Kidney (tissue), 14 donors: ENCODE data around the gene FAM83G. TPM values are rescaled to one million over a fixed set of nuclear protein-coding genes. Genes with fewer than 3 reads are reported as not detected.

Experiments used
- DNase-seq, 5 donors: peaks; one replicate each; pipeline ENCODE4 v3.0.0-alpha.2; 2013 to 2020
- FAIRE-seq: peaks from 2 replicates; lab custom pipeline; 2012; peaks lifted over from hg19 to GRCh38; lab: Jason Lieb, UNC
- H3K27ac ChIP-seq, 2 donors: one replicate each; pipeline ENCODE4 v1.7.0; 2013; ENCODE audit warnings: low read depth in 2 of 2, low read length in 2 of 2, inconsistent platforms in 1 of 2
- H3K27me3 ChIP-seq: one replicate; pipeline ENCODE4 v1.7.1; 2013; ENCODE audit warnings: low read length, inconsistent platforms; ENCODE audit not compliant: control insufficient read depth, insufficient read depth
- H3K36me3 ChIP-seq, 3 donors: one replicate each; pipeline versions ENCODE4 v1.7.0 to v1.7.1; 2013; ENCODE audit warnings: low read length in 3 of 3, control low read depth in 1 of 3, inconsistent platforms in 1 of 3; ENCODE audit not compliant: insufficient read depth in 3 of 3, control insufficient read depth in 2 of 3
- H3K4me1 ChIP-seq, 3 donors: one replicate each; pipeline versions ENCODE4 v1.7.0 to v1.7.1; 2013; ENCODE audit warnings: low read length in 3 of 3, inconsistent platforms in 1 of 3, low read depth in 1 of 3; ENCODE audit not compliant: control insufficient read depth in 2 of 3, insufficient read depth in 2 of 3
- H3K4me3 ChIP-seq, 3 donors: one replicate each; pipeline versions ENCODE4 v1.7.0 to v1.8.1; 2013; ENCODE audit warnings: low read length in 3 of 3, control low read depth in 1 of 3, inconsistent platforms in 1 of 3
- H3K9ac ChIP-seq, 3 donors: one replicate each; pipeline versions ENCODE4 v1.7.0 to v1.7.1; 2013; ENCODE audit warnings: low read length in 3 of 3, control low read depth in 1 of 3, inconsistent platforms in 1 of 3
- H3K9me3 ChIP-seq, 3 donors: one replicate each; pipeline versions ENCODE4 v1.7.0 to v1.7.1; 2013; ENCODE audit warnings: low read length in 3 of 3, control low read depth in 1 of 3, inconsistent platforms in 1 of 3; ENCODE audit not compliant: control insufficient read depth in 2 of 3, insufficient read depth in 1 of 3
- CTCF ChIP-seq: IDR thresholded peaks from 3 replicates; pipeline ENCODE4 v1.5.1; 2012; ENCODE audit warnings: mild to moderate bottlenecking, moderate library complexity, borderline replicate concordance; ENCODE audit not compliant: insufficient read depth; ENCODE audit errors: extremely low read depth
- intact Hi-C: fragments of 100-400 bp; cut with DNase I; formaldehyde crosslinking; loops from one replicate; pipeline ENCODE4 v1.11.1; 2022
- polyA plus RNA-seq: library from polyadenylated mRNA; stranded (reverse); fragments of 350-450 nt; fragmentation: Illumina TruSeq; extraction: RNeasy Lipid Tissue Mini Kit (QIAGEN cat#74804); gene quantifications from one replicate; pipeline ENCODE4 v1.2.3, GENCODE V29; 2014; ENCODE audit warnings: low read depth, low replicate concordance; ENCODE audit not compliant: insufficient read depth
- total RNA-seq: library from RNA; stranded (reverse); fragmentation: NEBNext Ultra II Directional; extraction: Animal tissue kit (Norgen Biotek cat#: 25700); gene quantifications from one replicate; pipeline ENCODE4 v1.2.1, GENCODE V29; 2021
- donor health status: control.
- donor health status: control.
- donor health status: control.
- donor health status: control.
- donor health status: control.
- donor health status: DM: yes; HTN: yes; CAD: no.
- donor health status: Normal renal cell carcinoma (clear cell type).

The FAM83G gene
- total and polyA plus RNA-seq, 2 donors from 2014 or later: 4.9 to 8.0 TPM

GRCh38 chr17:18981335-18981641 is 23.3 kb downstream of the FAM83G start:
- Histone ChIP-seq H3K4me1 (peaks cover 0 to 11% (median 8%) of the 10 kb centered on the region in 3 donors), H3K4me3 (no peak overlapping the region), H3K9me3 (no peaks in the 10 kb centered on the region), H3K36me3 (no peaks in the 10 kb centered on the region), H3K27ac (peak overlapping the region in 1 of 2 donors; percentile 76), H3K27me3 (no peaks in the 10 kb centered on the region), H3K9ac (no peak overlapping the region)
- intact Hi-C loops: no loop called here
- TF ChIP-seq CTCF: no peak
- DNase-seq: no peak
- FAIRE-seq: no peak

- H3K36me3 ChIP-seq: no peaks in the 10 kb centered on the region
- H3K4me1 ChIP-seq: peaks cover 0 to 11% (median 8%) of the 10 kb centered on the region in 3 donors
- no peak overlapping the region for H3K9ac ChIP-seq
- FAIRE-seq (no peak), DNase-seq (peak in 4 of 5 donors; percentile 83 to 87 (median 86))
- no peaks in the 10 kb centered on the region for H3K27me3 ChIP-seq
- intact Hi-C loops: no loop called here
- H3K27ac ChIP-seq: peak overlapping the region in 1 of 2 donors; percentile 76
- no peak for TF ChIP-seq CTCF
- H3K9me3 ChIP-seq: no peaks in the 10 kb centered on the region
- H3K4me3 ChIP-seq: no peak overlapping the region
Observed at GRCh38 chr17:18980682-18981334, 23.8 kb downstream of the FAM83G start.

GRCh38 chr17:18978655-18979054 is 25.9 kb downstream of the FAM83G start:
- Histone ChIP-seq H3K36me3 (peaks cover 0 to 2% (median 0%) of the 10 kb centered on the region in 3 donors), H3K9me3 (no peaks in the 10 kb centered on the region), H3K4me3 (no peak overlapping the region), H3K9ac (no peak overlapping the region), H3K27ac (peak overlapping the region in 1 of 2 donors; percentile 55), H3K4me1 (peaks cover 0 to 11% (median 8%) of the 10 kb centered on the region in 3 donors), H3K27me3 (no peaks in the 10 kb centered on the region)
- TF ChIP-seq CTCF: no peak
- intact Hi-C loops: no loop called here
- FAIRE-seq (no peak), DNase-seq (no peak)
